HTERT RPE-1 (cell line): ENCODE results near the gene ZNF276.
"Not testable (repeated sequence)": the region's sequence is repeated elsewhere in the genome, so short reads cannot be mapped to it uniquely, and the experiment has no call there.

ENCODE experiments used
- in situ Hi-C: fragments of 300-500 bp; cut with MboI; formaldehyde crosslinking; loops from 4 replicates; pipeline ENCODE4 v1.14.3; 2020; ENCODE audit warnings: low sequenced_read_pairs

Gene ZNF276, protein sequence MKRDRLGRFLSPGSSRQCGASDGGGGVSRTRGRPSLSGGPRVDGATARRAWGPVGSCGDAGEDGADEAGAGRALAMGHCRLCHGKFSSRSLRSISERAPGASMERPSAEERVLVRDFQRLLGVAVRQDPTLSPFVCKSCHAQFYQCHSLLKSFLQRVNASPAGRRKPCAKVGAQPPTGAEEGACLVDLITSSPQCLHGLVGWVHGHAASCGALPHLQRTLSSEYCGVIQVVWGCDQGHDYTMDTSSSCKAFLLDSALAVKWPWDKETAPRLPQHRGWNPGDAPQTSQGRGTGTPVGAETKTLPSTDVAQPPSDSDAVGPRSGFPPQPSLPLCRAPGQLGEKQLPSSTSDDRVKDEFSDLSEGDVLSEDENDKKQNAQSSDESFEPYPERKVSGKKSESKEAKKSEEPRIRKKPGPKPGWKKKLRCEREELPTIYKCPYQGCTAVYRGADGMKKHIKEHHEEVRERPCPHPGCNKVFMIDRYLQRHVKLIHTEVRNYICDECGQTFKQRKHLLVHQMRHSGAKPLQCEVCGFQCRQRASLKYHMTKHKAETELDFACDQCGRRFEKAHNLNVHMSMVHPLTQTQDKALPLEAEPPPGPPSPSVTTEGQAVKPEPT

DNA sequence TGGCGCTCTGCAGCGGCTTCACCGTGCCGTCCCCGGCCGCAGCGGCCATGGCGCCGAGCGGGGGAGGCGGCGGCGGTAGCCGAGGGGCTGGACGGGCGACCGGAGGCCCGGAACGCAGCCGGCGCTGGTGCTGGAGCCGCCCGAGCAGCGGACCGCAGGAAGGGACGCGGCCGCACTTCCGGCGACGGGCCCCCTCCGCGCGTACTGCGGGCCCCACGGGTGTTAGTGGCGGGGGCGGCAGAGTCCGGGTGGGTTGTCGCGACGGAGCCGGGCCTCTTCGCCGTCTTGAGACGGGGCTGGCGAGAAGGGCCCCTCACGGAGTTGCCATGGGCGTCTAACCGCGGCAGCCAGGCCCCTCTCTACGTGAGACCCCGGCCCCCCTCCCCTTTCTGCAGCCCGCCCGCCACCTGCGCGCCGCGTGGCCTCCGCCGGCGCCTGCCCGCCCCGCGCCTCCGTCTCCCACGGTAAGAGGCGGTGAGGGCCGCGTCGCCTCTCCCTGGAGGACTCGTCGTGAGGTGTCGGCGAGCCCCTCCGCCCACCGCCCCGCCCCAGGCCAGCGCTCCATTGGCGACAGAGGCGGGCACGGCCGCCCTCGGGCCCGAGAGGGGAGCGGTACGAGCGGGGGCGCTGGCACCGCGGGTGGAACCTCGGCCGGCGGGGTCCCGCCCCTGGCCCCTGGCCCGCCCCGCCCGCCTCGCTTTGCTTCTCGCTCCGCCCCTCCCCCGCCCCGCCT is at the start of gene ZNF276, which contains the start of gene VPS9D1:
Gene ZNF276 (plus strand): TSS at position 725 of the 733 bp plus-strand sequence. CDS start 104 bp downstream, outside the sequence.
Gene VPS9D1 (minus strand): TSS at position 86 of the 733 bp plus-strand sequence. CDS start 37 bp downstream, at position 49.
- in situ Hi-C loops: no loop called here

GRCh38 chr16:89671565-89671964 is 49.8 kb upstream of the ZNF276 start:
- in situ Hi-C loops: not testable (repeated sequence)

GRCh38 chr16:89672177-89672941 is 49.0 kb upstream of the ZNF276 start:
- in situ Hi-C loops: no loop called here

DNA sequence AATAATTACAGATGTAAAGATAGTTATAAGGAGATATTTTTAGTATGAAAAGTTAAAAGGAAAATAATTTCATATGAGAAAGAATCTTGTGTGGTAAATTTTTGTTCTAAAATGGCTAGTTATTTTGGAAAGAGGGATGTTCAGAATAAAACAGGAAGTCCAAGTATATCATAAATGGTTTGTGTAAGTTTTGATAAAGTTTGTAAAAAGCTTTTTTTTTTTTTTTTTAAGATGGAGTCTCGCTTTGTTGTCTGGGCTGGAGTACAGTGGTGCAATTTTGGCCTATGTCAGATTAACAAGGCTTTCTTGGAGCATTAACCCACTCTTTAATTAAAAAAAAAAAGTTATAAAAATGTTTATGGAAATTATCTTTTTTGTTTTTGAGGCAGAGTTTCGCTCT is 43.1 kb upstream of the ZNF276 start:
- in situ Hi-C loops: no loop called here

GRCh38 chr16:89685916-89686315 is 35.4 kb upstream of the ZNF276 start:
- in situ Hi-C loops: no loop called here

GRCh38 chr16:89686520-89687091 is 34.7 kb upstream of the ZNF276 start, which contains the start of gene CDK10:
CDK10 (plus strand) TSS chr16:89686689; CDS start chr16:89686711, 22 bp downstream.
- in situ Hi-C loops: no loop called here

DNA sequence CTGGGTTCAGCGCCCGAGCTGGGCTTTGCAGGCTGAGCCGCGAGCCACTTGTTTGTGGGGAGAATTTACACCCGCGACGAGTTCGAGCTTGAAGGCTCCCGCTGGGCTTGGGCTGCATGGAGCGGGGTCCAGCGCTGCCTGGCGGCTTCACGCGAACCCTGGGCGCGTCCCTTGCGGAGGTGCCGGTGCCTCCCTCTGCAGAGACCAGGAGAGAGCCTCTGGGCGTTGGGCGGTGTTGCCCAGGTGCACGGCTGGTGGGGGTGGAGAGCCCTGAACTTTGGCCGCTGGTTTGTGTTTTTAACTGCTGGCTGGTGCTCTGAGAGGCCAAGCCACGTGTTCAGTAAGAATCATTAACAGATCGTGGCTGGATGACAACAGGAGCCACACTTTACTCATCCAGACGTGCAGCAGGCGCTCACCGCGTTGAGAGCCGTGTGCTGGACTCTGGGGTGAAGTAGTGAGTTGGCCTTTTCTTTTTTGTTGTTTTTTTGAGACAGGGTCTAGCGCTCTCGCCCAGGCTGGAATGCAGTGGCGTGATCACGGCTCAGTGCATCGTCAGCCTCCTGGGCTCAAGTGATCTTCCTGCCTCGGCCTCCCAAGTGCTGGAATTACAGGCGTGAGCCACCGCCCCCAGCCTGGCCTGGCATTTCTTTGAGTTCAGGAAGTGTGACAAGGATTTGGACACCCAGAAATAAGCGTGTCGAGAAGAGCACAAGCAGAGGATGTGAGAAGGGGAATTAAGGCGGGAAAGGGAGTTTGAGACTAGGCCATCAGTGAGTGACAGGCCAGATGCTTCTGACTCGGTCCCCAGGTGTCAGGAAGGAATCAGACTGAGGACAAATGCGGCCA is 34.0 kb upstream of the ZNF276 start:
- in situ Hi-C loops: no loop called here

- in situ Hi-C loops: no loop called here
Measured at GRCh38 chr16:89688395-89688794, 32.9 kb upstream of the ZNF276 start.

- in situ Hi-C loops: no loop called here
Measured at GRCh38 chr16:89689142-89689541, 32.2 kb upstream of the ZNF276 start.

DNA sequence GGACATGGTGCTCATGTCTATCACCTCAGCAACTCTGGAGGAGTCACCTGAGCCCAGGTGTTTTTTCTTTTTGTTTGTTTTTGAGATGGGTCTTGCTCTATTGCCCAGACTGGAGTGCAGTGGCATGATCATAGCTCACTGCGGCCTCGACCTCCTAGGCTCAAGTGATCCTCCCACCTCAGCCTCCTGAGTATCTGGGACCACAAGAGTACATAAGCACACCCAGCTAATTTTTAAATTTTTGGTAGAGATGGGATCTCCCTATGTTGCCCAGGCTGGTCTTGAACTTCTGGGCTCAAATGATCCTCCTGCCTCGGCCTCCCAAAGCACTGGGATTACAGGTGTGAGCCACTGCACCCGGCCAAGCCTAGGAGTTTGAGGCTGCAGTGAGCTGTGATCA is 31.7 kb upstream of the ZNF276 start:
- in situ Hi-C loops: not testable (repeated sequence)

DNA sequence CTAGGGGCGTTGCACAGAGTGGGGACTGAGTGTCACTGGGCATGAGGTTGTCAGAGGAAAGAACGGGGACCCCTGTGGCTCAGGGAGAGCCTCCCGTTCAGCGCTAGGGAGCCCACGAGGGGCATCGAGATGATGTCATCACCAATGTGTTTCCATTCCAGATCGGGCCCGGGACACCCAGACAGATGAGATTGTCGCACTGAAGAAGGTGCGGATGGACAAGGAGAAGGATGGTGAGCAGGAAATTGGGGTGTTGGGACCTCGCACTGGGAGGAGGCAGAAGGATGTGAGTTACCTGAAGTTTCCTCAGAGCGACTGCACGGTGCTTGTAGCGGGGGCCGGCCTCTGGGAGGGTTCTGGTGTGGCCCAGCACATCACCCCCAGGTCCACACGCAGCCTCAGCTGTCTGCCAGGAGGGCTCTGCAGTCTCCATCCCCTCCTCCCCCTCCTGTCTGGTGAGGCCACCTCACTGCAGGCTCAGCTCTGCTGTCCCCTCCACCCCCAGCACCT is 30.9 kb upstream of the ZNF276 start:
- in situ Hi-C loops: no loop called here

DNA sequence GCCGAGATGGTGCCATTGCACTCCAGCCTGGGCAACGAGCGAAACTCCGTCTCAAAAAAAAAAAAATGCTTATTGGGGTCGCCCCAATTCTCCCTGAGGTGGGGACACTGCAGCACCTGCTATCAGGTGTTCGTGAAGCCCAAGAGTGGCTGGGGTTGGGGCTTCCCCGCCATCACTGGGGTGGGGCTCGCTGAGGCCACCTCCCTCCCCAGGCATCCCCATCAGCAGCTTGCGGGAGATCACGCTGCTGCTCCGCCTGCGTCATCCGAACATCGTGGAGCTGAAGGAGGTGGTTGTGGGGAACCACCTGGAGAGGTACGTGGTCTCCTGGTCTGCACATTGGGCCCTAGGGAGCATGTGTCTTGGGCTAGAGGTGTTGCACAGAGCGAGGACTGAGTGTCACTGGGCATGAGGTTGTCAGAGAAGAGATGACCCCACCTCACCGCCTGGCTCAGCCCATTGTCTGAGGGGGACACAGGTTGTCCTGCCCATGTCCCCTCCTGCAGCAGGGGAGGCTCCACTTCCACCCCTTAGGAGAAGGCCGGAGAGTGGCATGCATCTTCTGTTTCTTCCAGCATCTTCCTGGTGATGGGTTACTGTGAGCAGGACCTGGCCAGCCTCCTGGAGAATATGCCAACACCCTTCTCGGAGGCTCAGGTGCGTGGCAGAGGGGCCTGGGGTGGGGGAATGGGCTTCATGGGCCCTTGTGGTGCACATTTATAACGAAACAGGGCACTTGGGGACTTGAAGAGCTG is 29.9 kb upstream of the ZNF276 start:
- in situ Hi-C loops: no loop called here

DNA sequence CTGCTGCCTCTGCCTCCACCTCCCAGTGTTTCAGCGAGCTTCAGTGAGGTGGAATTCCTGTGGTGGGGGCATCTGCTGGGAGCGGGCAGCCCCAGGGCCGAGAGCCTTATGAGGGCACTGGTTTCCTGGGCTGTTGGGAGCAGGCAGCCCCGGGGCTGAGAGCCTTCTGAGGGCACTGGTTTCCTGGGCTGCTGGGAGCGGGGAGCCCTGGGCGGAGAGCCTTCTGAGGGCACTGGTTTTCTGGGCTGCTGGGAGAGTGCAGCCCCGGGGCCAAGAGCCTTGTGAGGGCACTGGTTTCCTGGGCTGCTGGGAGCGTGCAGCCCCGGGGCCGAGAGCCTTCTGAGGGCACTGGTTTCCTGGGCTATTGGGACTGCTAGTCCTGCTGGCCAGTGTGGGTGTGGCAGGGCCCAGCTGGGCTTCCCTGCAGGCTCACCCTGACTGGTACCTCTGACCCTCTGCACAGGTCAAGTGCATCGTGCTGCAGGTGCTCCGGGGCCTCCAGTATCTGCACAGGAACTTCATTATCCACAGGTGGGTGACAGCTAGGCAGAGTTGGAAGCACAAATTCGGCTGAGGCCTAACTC is 29.3 kb upstream of the ZNF276 start:
- in situ Hi-C loops: no loop called here

- in situ Hi-C loops: no loop called here
Measured at GRCh38 chr16:89693289-89693731, 28.0 kb upstream of the ZNF276 start.

DNA sequence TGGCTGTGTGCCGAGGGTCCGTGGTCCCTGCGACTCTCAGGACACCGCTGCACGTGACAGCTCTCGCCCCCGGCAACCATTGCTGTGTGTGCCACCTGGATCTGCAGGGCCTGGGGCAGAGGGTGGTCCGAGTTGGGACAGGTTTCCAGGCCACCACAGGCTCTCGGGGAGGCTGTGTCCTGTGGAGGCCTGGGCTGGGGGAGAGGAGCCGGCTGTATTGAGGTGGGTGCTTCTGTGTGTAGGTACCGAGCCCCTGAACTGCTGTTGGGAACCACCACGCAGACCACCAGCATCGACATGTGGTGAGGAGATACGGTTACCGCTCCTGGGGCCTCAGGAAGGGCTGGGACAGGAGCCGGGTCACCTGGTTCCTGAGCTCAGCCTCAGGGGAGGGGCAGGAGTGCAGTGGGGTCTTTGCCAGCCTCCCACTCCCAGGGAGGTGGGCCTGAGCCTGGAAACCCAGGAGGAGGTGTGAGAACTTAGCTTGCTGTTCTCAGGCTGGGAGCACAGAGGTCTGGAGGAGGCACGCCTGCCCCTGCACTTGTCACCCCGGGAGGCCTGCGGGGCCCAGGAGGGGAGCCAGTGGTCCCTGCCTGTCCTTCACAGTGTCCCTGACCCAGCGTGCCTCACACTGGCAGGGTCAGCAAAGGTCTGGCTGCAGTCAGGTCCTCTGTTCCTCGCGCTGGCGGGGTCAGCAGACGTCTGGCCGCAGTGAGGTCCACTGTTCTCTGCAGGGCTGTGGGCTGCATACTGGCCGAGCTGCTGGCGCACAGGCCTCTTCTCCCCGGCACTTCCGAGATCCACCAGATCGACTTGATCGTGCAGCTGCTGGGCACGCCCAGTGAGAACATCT is 27.2 kb upstream of the ZNF276 start:
- in situ Hi-C loops: no loop called here

- in situ Hi-C loops: not testable (repeated sequence)
Measured at GRCh38 chr16:89694784-89695085, 26.6 kb upstream of the ZNF276 start.

DNA sequence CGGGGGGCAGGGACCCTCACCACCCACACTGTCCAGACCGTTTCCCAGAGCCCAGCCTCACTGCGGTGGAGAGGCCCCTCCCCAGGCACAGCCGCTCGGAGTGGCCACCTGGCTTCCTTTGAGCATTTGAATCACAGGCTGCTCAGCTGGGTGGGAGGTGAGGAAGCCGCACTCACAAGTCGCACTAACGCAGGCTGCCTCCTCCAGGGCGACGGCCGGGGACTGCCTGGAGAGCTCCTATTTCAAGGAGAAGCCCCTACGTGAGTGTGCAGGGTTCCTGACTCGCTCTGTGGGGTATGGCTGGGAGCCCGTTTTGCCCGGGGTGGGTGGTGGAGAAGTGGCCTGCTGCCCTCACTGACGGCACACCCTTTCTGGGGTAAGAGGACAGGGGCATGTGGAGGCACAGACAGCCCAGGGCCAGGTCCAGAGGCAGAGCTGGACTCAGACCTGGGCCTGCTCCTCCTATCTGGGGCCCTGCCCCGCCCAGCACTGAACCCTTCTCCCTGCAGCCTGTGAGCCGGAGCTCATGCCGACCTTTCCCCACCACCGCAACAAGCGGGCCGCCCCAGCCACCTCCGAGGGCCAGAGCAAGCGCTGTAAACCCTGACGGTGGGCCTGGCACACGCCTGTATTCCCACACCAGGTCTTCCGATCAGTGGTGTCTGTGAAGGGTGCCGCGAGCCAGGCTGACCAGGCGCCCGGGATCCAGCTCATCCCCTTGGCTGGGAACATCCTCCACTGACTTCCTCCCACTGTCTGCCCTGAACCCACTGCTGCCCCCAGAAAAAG is 26.1 kb upstream of the ZNF276 start:
- in situ Hi-C loops: no loop called here
